ENCODE data around the gene POLA2.
"Not testable (repeated sequence)": the region's sequence is repeated elsewhere in the genome, so short reads cannot be mapped to it uniquely, and the experiment has no call there.

Gene POLA2

GRCh38 chr11:65241692-65242091, 20.1 kb upstream of the POLA2 start:
- no peak for DNase-seq (ENCODE audit: low read depth)

DNA sequence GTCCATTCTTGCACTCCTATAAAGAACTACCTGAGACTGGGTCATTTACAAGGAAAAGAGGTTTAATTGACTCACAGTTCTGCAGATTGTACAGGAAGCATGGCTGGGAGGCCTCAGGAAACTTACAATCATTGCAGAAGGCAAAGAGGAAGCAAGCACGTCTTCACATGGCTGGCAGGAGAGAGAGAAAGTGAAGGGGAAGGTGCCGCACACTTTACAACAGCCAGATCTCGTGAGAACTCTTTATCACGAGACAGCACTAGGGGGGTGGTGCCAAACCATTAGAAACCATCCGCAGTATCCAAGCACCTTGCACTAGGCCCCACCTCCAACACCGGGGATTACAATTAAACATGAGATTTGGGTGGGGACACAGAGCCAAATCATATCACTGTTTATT, 19.4 kb upstream of the POLA2 start:
- DNase-seq (ENCODE audit: low read depth) = no peak

GRCh38 chr11:65243797-65244196, 18.0 kb upstream of the POLA2 start:
- DNase-seq (ENCODE audit: low read depth) = no peak

DNA sequence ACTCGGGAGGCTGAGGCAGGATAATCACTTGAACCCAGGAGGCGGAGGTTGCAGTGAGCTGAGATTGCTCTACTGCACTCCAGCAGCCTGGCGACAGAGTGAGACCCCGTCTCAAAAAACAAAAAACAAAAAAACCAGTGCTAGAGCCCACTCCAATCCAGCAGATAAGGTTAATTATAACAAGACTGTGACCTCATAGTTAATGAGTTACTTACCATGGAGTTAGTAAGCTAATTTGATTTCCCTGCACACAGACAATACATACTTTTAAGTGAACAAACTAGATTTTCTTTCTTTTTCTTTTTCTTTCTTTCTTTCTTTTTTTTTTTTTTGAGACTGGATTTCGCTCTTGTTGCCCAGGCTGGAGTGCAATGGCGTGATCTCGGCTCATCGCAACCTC, 16.7 kb upstream of the POLA2 start:
- DNase-seq (ENCODE audit: low read depth) = not testable (repeated sequence)

DNA sequence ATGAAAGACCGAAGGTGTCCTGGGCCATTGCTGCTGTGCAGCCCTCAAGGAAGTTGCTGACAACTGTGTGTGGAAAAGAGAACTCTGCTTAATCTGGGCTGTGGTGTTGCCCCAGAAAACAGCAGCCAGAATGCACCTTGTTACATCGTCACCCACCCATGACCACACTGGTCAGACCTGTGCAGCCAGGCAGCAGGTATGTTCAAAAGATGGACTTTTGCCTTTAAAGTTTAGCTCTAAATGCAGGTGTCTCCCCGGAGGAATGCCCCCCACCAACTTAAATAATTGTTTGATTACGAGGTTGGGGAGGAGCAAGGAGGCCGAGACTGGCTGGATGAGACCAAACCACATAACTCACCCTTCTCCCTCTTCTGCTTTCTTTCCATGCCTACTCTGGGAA, 15.3 kb upstream of the POLA2 start:
- DNase-seq (ENCODE audit: low read depth) = no peak

DNA sequence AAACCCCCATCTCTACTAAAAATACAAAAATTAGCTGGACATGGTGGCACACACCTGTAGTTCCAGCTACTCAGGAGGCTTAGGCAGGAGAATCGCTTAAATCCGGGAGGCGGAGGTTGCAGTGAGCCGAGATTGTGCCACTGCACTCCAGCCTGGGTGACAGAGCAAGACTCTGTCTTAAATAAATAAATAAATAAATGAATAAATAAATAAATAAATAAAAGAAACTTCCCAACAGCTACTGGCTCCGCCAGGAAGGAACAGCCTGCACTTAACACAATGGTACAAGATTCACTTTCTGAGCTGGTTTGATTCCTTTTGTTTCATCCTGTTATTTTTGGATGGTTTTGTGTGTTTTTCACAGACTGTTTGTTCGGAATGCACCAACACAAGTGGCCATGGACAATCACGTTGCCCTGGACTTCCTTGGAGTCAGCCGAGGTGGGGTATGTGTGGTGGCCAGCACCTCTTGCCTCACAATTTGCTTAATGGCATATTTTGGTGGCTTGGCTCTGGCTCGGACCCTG, 13.5 kb upstream of the POLA2 start:
- DNase-seq (ENCODE audit: low read depth) = not testable (repeated sequence)

DNA sequence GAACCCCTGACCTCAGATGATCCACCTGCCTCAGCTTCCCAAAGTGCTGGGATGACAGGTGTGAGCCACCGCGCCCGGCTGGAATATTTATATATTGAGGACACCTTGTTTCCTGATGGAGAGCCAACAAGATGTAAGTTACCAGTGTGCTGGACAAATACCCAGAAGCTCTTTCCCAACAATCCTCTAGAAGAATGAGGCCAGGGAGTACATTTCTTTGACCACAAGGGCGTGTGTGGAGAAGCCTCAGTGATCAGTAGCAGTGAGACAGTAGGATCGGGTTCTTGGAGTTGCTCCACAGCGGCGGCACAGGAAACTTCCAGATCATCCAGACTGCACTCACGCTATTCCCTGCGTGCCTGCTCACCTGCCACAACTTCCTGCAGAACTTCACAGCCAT, 10.3 kb upstream of the POLA2 start:
- DNase-seq (ENCODE audit: low read depth) = no peak

DNA sequence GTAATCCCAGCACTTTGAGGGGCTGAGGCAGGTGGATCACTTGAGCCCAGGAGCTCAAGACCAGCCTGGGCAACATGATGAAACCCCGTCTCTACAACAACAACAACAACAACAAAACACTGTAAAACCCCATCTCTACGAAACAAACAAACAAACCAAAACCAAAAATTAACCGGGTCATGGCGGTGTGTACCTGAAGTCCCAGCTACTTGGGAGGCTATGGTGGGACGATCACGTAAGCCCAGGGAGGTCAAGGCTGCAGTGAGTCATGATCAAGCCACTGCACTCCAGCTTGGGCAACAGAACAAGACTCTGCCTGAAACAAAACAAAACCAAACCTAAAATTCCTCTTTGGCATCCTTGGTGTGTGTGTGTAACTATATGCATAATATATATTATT, 7.0 kb upstream of the POLA2 start:
- no peak for DNase-seq (ENCODE audit: low read depth)

DNA sequence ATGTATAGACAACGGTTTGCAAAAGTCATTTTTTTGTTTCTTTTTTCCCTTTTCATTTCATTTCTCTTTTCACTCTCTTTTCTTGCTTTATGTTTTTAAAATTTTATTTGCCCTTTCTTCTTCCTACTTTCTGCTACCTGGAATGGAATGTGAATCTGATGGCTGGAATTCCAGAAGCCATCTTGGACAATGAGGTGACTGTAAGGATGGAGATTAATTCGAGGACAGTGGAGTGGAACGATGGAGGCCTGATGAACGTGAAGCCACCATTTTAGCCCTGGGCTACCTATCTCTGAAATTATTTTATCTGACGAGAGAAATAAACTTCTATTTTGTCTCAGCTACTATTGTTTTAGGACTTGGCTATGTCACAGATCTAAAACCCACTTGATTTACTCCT, 2.8 kb upstream of the POLA2 start:
- no peak for DNase-seq (ENCODE audit: low read depth)

GRCh38 chr11:65260302-65260701, 1.5 kb upstream of the POLA2 start:
- no peak for DNase-seq (ENCODE audit: low read depth)

DNA sequence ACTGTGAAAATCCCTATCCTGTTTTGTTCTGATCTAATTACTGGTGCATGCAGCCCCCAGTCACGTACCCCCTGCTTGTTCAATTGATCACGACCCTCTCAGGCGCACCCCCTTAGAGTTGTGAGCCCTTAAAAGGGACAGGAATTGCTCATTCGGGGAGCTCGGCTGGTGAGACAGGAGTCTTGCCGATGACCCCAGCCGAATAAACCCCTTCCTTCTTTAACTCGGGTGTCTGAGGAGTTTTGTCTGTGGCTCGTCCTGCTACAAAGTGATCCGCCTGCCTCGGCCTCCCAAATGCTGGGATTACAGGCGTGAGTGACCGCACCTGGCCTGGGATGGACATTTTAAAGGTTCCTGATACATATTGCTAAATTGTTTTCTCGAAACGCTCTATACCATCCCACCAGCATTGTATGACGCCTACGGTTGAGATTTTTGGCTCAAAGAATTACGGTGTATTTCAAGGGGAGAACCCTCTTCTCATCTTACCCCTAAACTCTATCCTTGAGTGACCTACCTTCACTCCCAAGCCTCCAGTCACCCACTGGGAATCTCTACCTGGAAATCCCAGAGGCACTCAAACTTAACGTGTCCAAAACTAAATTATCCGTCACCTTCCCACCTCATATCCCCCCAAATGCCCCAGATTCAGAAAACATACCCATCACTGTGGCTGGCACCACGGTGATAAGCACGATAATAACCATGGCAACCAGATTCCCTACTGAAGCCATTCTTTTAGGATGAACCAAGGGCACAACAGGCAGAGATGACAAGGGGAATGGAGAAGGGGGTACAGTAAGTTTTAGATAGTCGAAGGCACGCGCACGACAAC, 789 bp upstream of the POLA2 start:
- no peak for DNase-seq (ENCODE audit: low read depth)

GRCh38 chr11:65262381-65262680, 569 bp downstream of the POLA2 start:
- no peak for DNase-seq (ENCODE audit: low read depth)

- no peak for DNase-seq (ENCODE audit: low read depth)
Measured at GRCh38 chr11:65262776-65263175, 1.0 kb downstream of the POLA2 start.

GRCh38 chr11:65264747-65265146, 3.0 kb downstream of the POLA2 start:
- DNase-seq (ENCODE audit: low read depth) = not testable (repeated sequence)

DNA sequence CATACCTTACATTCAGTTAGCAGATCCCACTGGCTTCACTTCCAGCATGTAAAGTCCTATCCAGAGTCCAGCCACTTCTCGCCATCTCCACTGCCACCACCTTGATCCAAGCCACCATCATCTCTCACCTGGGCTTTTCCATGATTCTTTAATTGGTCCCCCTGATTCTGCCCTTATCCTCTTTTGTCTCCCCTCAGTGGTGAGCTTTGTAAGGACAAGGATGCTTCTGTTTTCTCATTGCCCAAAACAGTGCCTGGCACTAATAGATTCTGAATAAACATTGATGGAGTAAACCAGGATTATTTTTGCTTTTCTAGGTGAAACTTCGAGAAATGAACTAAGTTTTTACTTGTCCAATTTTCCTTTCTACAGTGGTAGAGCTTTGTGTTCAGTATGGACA, 4.4 kb downstream of the POLA2 start:
- DNase-seq (ENCODE audit: low read depth) = no peak

DNA sequence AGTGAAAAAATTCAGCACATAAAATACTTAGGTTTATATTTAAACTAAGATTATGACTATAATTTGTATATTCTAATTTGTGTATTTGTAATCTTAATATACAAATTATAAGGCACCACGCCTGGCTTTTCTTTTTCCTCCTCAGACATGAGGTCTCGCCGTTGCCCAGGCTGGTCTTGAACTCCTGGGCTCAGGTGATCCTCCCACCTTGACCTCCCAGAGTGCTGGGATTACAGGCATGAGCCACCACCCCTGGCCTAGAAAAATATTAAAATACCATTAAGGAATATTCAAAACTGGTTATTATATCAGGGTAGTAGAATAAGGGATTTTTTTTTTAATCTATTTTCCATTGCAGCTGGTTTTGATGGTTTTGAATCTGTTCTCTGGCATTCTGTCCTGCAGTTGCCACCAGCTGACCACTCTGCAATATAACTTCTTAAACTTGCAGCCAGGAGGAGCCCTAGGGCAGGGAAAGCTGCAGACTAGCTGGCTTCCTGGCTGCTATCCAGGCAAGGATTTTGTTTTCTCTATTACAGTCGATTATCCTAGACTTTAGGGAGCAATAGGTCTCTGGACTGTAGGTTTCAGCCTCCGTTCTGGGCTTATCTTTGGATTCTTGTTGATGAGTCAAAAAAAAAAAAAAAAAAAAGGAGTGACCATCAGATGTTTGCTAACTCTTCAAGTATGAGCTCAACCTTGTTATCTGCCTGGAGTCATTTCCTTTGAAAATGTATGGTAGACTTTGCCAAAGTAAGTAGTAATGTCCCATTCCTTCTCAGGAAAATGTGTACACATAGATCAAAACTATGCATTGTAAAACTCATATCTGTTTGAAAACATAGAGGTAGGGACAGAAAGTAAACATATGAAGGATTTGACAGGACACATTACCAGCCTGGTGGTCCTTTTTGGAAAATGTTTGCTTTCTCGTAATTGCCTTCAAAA, 13.2 kb downstream of the POLA2 start:
- peak; percentile 94 for DNase-seq (ENCODE audit: low read depth)

DNA sequence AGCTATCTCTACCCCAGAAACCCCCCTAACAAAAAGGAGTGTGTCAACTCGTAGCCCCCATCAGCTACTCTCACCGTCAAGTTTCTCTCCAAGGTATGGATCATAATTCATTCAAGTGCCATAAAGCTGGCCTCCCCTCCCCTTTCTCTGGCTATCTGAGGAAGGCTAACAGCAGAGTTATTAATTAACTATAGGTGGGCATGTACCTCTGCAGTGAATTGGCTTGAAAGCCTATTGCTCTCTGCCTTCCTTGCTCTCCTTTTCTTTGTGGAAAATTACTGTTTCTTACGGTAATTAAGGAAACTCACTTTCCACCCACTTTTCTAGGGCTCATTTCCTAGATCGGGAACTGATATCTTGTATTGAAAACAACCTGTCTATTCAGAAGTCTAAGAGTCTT, 14.1 kb downstream of the POLA2 start:
- no peak for DNase-seq (ENCODE audit: low read depth)

- DNase-seq (ENCODE audit: low read depth) = no peak
Measured at GRCh38 chr11:65277631-65278277, 16.0 kb downstream of the POLA2 start.

DNA sequence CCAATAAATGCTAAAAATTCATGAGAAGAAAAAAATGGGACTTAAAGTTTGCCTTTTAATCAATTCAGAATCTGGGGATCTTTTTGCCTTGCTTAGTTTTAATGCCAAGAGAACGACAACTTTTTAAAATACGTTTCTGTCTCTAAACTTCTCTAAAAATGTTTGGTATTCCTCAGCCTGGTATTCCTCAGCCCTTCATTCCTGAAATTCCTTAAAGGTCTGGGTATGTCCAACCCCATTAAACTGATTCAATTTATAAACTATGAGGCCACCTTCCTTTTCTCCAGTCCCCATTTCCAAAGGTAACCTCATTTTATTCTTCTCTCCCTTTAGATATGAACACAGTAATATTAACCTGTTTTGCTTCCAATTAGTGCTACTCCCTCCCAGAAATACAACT, 16.6 kb downstream of the POLA2 start:
- DNase-seq (ENCODE audit: low read depth) = no peak

DNA sequence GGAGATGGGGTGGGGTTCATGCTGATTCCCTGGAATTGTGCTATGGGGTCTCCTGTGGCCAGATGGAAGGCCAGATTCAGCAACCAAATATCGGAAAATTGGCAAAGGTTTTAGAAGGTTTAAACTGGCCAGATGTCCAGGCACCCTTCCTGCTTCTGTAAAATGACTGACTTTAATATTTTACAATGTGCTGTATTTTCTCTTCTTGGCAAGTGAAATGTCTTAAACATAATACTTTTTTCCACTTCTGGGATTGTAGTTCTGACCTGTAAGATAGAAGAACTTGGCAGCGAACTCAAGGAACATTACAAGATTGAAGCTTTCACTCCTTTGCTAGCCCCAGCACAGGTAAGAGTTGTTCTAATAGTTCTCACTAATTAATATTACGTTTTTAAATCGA, 17.5 kb downstream of the POLA2 start:
- DNase-seq (ENCODE audit: low read depth) = no peak

DNA sequence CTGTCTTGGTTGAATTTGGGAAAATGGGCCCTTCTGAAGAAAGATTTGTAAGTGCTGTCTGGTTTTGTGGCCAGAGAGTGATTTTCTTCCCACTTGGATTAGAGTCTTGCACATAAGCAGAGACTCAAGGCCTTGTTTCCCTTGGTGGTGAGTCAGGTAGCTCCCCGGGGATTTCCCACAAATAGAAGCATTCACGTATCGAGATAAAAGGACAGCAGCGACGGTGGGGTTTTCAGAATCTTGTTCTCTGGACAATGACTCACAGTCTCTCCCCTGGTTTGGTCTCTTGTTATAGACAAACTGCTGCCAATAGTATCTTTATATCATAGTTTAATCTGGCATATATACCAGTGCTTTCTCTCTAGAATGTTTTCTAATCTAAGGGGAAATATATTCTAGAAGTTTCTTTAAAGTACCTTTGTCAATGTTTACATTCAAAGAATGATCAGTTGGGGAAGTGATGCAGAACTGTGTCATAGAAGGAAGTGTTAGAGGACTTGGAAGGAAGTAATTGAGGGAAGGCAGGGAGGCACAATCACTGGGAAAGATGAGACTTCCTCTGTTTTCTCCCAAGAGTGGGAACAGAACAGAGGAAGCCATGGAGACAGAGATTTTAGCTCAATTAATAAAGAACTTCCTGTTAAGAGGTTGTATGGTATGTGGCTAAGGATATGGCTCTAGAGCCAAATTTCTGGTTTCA, 18.1 kb downstream of the POLA2 start:
- no peak for DNase-seq (ENCODE audit: low read depth)

GRCh38 chr11:65280646-65281045, 18.9 kb downstream of the POLA2 start:
- no peak for DNase-seq (ENCODE audit: low read depth)
